Trophoblast cell (in vitro differentiated cells and primary cell): ENCODE data around the gene DGCR2.

Source experiments
- DNase-seq, 2 donors: peaks; one replicate each; pipeline ENCODE4 v3.0.0-alpha.2; 2016
- H2AFZ ChIP-seq: 2 replicates; pipeline ENCODE4 v1.6.1; 2013; ENCODE audit warnings: low read length, moderate library complexity, mild to moderate bottlenecking; ENCODE audit not compliant: insufficient read depth, poor library complexity
- H2AK5ac ChIP-seq: 2 replicates; pipeline ENCODE4 v1.6.1; 2013; ENCODE audit warnings: mild to moderate bottlenecking, low read length
- H2BK120ac ChIP-seq: 2 replicates; pipeline ENCODE4 v1.6.1; 2013; ENCODE audit warnings: low read length, mild to moderate bottlenecking, moderate library complexity; ENCODE audit not compliant: insufficient read depth, poor library complexity
- H2BK12ac ChIP-seq: 2 replicates; pipeline ENCODE4 v1.6.1; 2013; ENCODE audit warnings: mild to moderate bottlenecking, low read length, moderate library complexity
- H2BK5ac ChIP-seq: 2 replicates; pipeline ENCODE4 v1.6.1; 2013; ENCODE audit warnings: low read length, low read depth, moderate library complexity, mild to moderate bottlenecking; ENCODE audit not compliant: poor library complexity
- H3K14ac ChIP-seq: 2 replicates; pipeline ENCODE4 v1.6.1; 2013; ENCODE audit warnings: mild to moderate bottlenecking, low read length
- H3K18ac ChIP-seq: 2 replicates; pipeline ENCODE4 v1.6.1; 2013; ENCODE audit warnings: mild to moderate bottlenecking, low read length
- H3K23ac ChIP-seq: 2 replicates; pipeline ENCODE4 v1.6.1; 2013; ENCODE audit warnings: low read length
- H3K27ac ChIP-seq: 2 replicates; pipeline ENCODE4 v1.5.1; 2013; ENCODE audit warnings: low read depth, mild to moderate bottlenecking, inconsistent platforms, low read length, moderate library complexity
- H3K27me3 ChIP-seq: 2 replicates; pipeline ENCODE4 v1.6.1; 2013; ENCODE audit warnings: inconsistent platforms, mild to moderate bottlenecking, low read length, moderate library complexity; ENCODE audit not compliant: insufficient read depth
- H3K36me3 ChIP-seq, 2 experiments: 1 replicate in 1 of 2; 2 replicates in 1 of 2; pipeline ENCODE4 v1.6.1; 2013; ENCODE audit warnings: low read length in 2 of 2, mild to moderate bottlenecking in 2 of 2, moderate library complexity in 1 of 2; ENCODE audit not compliant: insufficient read depth in 2 of 2, control insufficient read depth in 1 of 2
- H3K4ac ChIP-seq: 2 replicates; pipeline ENCODE4 v1.6.1; 2013; ENCODE audit warnings: low read depth, mild to moderate bottlenecking, low read length, moderate library complexity
- H3K4me1 ChIP-seq, 2 experiments: 1 replicate in 1 of 2; 2 replicates in 1 of 2; pipeline ENCODE4 v1.6.1; 2013; ENCODE audit warnings: low read length in 2 of 2, mild to moderate bottlenecking in 2 of 2, moderate library complexity in 1 of 2; ENCODE audit not compliant: insufficient read depth in 2 of 2, control insufficient read depth in 1 of 2
- H3K4me2 ChIP-seq: 2 replicates; pipeline ENCODE4 v1.6.1; 2013; ENCODE audit warnings: inconsistent platforms, mild to moderate bottlenecking, low read length, moderate library complexity
- H3K4me3 ChIP-seq: 2 replicates; pipeline ENCODE4 v1.5.1; 2013; ENCODE audit warnings: mild to moderate bottlenecking, low read depth, low read length, inconsistent platforms
- H3K79me1 ChIP-seq: one replicate; pipeline ENCODE4 v1.6.1; 2013; ENCODE audit warnings: low read length
- H3K79me2 ChIP-seq: 2 replicates; pipeline ENCODE4 v1.6.1; 2013; ENCODE audit warnings: low read length, mild to moderate bottlenecking; ENCODE audit not compliant: control insufficient read depth, insufficient read depth, poor library complexity
- H3K9ac ChIP-seq: 2 replicates; pipeline ENCODE4 v1.6.1; 2013; ENCODE audit warnings: mild to moderate bottlenecking, low read length
- H3K9me3 ChIP-seq: 2 replicates; pipeline ENCODE4 v1.6.1; 2013; ENCODE audit warnings: low read depth, mild to moderate bottlenecking, control low read depth, inconsistent platforms, low read length; ENCODE audit not compliant: insufficient read depth
- H4K12ac ChIP-seq: 2 replicates; pipeline ENCODE4 v1.6.1; 2013; ENCODE audit warnings: low read depth, mild to moderate bottlenecking, low read length, moderate library complexity
- H4K8ac ChIP-seq: 2 replicates; pipeline ENCODE4 v1.6.1; 2013; ENCODE audit warnings: low read depth, mild to moderate bottlenecking, low read length, moderate library complexity
- H4K91ac ChIP-seq: one replicate; pipeline ENCODE4 v1.6.1; 2013; ENCODE audit warnings: low read depth, mild to moderate bottlenecking, low read length, moderate library complexity
- WGBS: extraction: QIAGEN DNeasy Blood & Tissue Kit; methylation state at CpG from one replicate; pipeline ENCODE4 v1.1.7; 2013; ENCODE audit warnings: missing lambda C conversion rate; ENCODE audit not compliant: insufficient read length, insufficient coverage; ENCODE audit errors: extremely low coverage; 5-methylcytosine and 5-hydroxymethylcytosine counted together

Gene DGCR2

DNA sequence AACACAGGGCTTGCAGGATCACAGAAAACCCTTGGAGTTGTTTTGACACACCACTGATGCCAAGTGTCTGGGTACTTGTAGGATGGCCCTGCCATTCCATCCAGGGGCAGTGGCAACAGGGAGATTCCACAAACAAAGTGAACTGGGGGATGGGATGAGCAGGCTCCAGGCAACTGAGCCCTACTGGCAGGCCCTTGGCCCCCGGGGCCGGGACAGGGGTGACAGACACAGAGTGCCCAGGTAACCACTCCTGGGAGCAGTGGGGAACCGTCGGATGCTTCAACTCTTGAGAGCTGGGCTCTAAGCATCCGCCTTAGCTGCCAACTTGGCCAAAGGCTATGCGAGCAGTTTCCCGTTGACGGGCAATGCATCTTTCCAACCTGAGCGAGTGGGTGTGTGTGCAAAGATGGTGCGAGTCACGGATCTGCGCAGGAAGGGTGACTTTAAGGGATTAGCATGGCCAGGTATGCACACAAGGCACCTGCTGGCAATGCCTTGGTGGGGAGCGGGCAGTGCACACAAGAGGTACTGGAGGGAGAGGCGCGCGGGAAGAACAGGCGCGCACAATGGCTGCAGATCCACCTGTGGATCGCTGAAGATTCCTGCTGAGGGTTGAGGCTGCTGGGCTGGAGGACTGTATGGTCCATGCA, 103.1 kb downstream of the DGCR2 start:
- no peak overlapping the region for H3K18ac ChIP-seq
- H3K9ac ChIP-seq = no peak overlapping the region
- peak overlapping the region; percentile 31 for H3K4me3 ChIP-seq
- no peak overlapping the region for H2AK5ac ChIP-seq
- no peaks in the 10 kb centered on the region for H3K4me1 ChIP-seq
- no peaks in the 10 kb centered on the region for H3K27me3 ChIP-seq
- no peak overlapping the region for H2BK12ac ChIP-seq
- H4K91ac ChIP-seq = no peak overlapping the region
- no peak overlapping the region for H3K4ac ChIP-seq
- no peak overlapping the region for H4K12ac ChIP-seq
- no peak for DNase-seq
- H3K79me1 ChIP-seq = no peaks in the 10 kb centered on the region
- no peak overlapping the region for H2BK120ac ChIP-seq
- H3K9me3 ChIP-seq = peaks cover 3% of the 10 kb centered on the region
- no peaks in the 10 kb centered on the region for H3K36me3 ChIP-seq
- no peak overlapping the region for H3K27ac ChIP-seq
- no peak overlapping the region for H3K4me2 ChIP-seq
- H3K79me2 ChIP-seq = no peaks in the 10 kb centered on the region
- H3K23ac ChIP-seq = peak overlapping the region; percentile 47
- no peak overlapping the region for H4K8ac ChIP-seq
- H2AFZ ChIP-seq = no peak overlapping the region
- no peak overlapping the region for H2BK5ac ChIP-seq
- WGBS = no CpG with 5 or more reads among the region's 19 CpGs
- H3K14ac ChIP-seq = no peak overlapping the region

DNA sequence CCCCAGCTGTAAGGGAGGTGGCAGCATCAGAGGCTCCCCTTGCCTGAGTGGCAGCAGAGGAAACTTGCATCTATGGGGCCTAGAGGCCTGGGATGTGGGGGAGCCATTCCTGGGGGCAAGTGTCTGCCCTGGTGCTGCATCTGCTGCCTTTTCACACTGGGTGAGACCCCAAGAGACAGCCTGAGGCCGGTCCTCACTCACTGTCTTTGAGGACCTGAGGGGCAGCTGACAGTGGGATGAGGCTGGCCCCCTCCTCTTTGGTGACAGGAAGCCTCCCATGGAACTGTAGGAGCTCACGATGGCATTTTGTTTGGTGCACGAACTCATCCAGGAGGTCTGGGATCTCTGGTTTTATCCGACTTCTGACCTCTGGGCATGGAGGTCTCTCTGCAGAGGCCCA, 104.0 kb downstream of the DGCR2 start:
- H3K4me3 ChIP-seq = no peak overlapping the region
- no peak overlapping the region for H2AFZ ChIP-seq
- no peak overlapping the region for H2BK5ac ChIP-seq
- no peaks in the 10 kb centered on the region for H3K79me2 ChIP-seq
- no peaks in the 10 kb centered on the region for H3K79me1 ChIP-seq
- no peak overlapping the region for H3K4me2 ChIP-seq
- H4K12ac ChIP-seq = no peak overlapping the region
- no peak overlapping the region for H3K4ac ChIP-seq
- no peak for DNase-seq
- H3K23ac ChIP-seq = no peak overlapping the region
- H3K36me3 ChIP-seq = no peaks in the 10 kb centered on the region
- H2BK12ac ChIP-seq = no peak overlapping the region
- no peak overlapping the region for H4K8ac ChIP-seq
- H3K27me3 ChIP-seq = no peaks in the 10 kb centered on the region
- no peak overlapping the region for H2AK5ac ChIP-seq
- WGBS = no CpG with 5 or more reads among the region's 4 CpGs
- no peaks in the 10 kb centered on the region for H3K4me1 ChIP-seq
- H2BK120ac ChIP-seq = no peak overlapping the region
- H4K91ac ChIP-seq = no peak overlapping the region
- no peak overlapping the region for H3K27ac ChIP-seq
- peaks cover 3% of the 10 kb centered on the region for H3K9me3 ChIP-seq
- no peak overlapping the region for H3K18ac ChIP-seq
- no peak overlapping the region for H3K9ac ChIP-seq
- no peak overlapping the region for H3K14ac ChIP-seq

DNA sequence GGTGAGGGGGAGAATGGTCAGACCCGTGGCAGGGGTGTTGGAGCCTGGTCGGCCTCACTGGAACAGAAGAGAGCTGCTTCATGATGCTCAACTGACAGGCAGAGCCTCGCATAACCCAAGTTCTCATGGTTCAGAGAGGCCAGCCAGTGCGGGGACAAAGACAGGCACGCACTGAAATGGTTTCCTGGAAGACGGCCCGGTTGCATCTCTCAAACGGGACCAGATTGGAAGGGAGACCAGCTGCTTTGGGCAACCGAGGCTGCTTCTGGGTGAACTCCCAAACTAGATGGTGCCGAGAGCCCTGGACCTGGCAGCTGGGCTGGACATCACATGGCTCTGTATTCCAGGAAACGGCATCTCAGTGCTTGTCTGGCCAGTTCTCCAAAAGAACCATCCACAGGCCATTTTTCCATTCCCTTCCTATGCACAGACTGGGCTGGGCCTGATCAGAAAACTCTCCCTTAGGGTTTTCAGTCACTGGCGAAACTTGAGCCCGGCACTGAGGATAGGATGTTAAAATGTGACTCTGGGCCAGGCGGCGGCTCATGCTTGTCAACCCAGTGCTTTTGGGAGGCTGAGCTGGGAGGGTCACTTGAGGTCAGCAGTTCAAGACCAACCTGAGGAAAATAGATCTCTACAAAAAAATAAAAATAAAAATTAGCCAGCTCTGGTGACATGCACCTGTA, 106.0 kb downstream of the DGCR2 start:
- Histone ChIP-seq H2BK5ac (no peak overlapping the region), H3K36me3 (no peaks in the 10 kb centered on the region)

DNA sequence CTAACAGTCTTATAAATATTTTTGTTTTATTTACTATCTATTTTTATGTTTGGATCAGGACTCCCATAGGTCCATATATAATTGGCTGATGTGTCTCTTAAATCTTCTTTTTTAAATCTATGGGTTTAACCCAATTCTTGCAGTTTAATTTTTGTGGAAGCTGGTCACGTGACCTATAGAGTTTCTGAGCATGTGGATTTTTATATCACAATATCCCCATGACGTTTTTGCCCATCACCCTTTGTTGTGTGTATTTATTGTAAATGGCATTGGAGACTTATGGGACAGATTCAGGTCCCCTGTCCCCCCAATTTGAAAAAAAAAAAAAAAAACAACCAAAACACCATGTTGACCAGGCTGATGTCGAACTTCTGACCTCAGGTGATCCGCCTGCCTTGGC, 107.3 kb downstream of the DGCR2 start:
- H3K9ac ChIP-seq = no peak overlapping the region
- no peak overlapping the region for H4K8ac ChIP-seq
- no peak overlapping the region for H3K14ac ChIP-seq
- H3K36me3 ChIP-seq = no peaks in the 10 kb centered on the region
- H2BK5ac ChIP-seq = no peak overlapping the region
- H3K79me1 ChIP-seq = no peaks in the 10 kb centered on the region
- no peak overlapping the region for H2AFZ ChIP-seq
- H3K4me3 ChIP-seq = no peak overlapping the region
- no CpG with 5 or more reads among the region's 4 CpGs for WGBS
- H3K18ac ChIP-seq = no peak overlapping the region
- H4K91ac ChIP-seq = no peak overlapping the region
- no peak overlapping the region for H2AK5ac ChIP-seq
- H3K23ac ChIP-seq = no peak overlapping the region
- no peak overlapping the region for H2BK120ac ChIP-seq
- H3K4ac ChIP-seq = no peak overlapping the region
- H3K9me3 ChIP-seq = peaks cover 3% of the 10 kb centered on the region
- no peaks in the 10 kb centered on the region for H3K27me3 ChIP-seq
- no peak for DNase-seq
- H3K4me2 ChIP-seq = no peak overlapping the region
- no peak overlapping the region for H4K12ac ChIP-seq
- H3K79me2 ChIP-seq = no peaks in the 10 kb centered on the region
- H2BK12ac ChIP-seq = no peak overlapping the region
- H3K27ac ChIP-seq = no peak overlapping the region
- no peaks in the 10 kb centered on the region for H3K4me1 ChIP-seq

More for the DNA sequence above, 106.0 kb downstream of the DGCR2 start:
- Histone ChIP-seq H3K4me2 (no peak overlapping the region), H3K23ac (no peak overlapping the region), H3K9me3 (peaks cover 3% of the 10 kb centered on the region), H3K14ac (no peak overlapping the region), H3K18ac (no peak overlapping the region), H4K91ac (no peak overlapping the region), H4K8ac (no peak overlapping the region), H2BK120ac (no peak overlapping the region), H3K4me1 (no peaks in the 10 kb centered on the region), H3K27me3 (no peaks in the 10 kb centered on the region), H2BK12ac (no peak overlapping the region), H3K4ac (no peak overlapping the region), H2AFZ (no peak overlapping the region), H4K12ac (no peak overlapping the region), H2AK5ac (no peak overlapping the region), H3K27ac (no peak overlapping the region), H3K79me2 (no peaks in the 10 kb centered on the region), H3K4me3 (no peak overlapping the region), H3K79me1 (no peaks in the 10 kb centered on the region), H3K9ac (no peak overlapping the region)
- peak; percentile 49 to 52 for DNase-seq
- no CpG with 5 or more reads among the region's 15 CpGs for WGBS
